Urothelium cell line (cell line): ENCODE results near the gene POLH.
"Not testable (repeated sequence)": the region's sequence is repeated elsewhere in the genome, so short reads cannot be mapped to it uniquely, and the experiment has no call there.

Experiments
- DNase-seq: peaks from one replicate; pipeline ENCODE4 v3.0.0; 2011; ENCODE audit warnings: low spot score, mixed read lengths
- FAIRE-seq: peaks from 2 replicates; lab custom pipeline; 2011; peaks lifted over from hg19 to GRCh38; lab: Jason Lieb, UNC

POLH gene

DNA sequence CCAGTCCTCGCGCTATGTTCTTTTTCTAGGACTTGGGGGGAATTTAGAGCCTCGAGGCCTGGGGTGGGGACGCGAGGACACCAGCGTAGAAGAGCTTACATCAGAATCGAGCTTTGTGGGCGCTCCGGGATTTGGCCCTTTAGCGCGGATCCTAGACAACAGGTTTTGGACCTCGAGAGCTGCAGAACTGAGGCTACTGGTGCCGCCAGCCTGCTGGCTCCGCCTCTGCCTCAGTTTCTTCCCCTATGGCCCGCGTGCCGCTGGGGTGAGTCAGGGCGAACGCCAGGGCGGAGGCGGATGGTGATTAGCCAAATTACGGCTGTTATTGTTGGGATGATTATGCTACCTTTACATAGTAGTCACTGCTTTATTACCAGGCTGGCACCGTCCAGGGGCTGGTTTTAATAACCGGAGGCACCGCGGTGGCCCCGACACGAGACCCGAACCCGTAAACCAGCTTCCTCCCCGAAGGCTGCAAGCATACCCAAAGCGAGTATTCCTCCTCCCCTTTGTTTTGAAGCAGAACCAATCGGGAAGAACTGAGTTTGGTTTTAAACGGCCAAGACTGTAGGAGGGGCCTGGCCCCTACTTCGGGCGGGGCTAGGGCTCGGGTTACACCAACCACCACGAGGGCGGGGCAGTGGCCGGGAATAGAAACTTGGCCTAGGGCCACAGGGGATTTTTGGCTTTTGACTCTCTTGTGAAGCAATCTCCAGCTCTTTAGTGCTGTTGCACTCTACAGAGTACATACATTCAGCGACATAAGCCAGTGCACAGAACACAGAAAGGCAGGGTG is 53.7 kb downstream of the POLH start:
- FAIRE-seq (peak; percentile 13), DNase-seq (peak; percentile 98)

DNA sequence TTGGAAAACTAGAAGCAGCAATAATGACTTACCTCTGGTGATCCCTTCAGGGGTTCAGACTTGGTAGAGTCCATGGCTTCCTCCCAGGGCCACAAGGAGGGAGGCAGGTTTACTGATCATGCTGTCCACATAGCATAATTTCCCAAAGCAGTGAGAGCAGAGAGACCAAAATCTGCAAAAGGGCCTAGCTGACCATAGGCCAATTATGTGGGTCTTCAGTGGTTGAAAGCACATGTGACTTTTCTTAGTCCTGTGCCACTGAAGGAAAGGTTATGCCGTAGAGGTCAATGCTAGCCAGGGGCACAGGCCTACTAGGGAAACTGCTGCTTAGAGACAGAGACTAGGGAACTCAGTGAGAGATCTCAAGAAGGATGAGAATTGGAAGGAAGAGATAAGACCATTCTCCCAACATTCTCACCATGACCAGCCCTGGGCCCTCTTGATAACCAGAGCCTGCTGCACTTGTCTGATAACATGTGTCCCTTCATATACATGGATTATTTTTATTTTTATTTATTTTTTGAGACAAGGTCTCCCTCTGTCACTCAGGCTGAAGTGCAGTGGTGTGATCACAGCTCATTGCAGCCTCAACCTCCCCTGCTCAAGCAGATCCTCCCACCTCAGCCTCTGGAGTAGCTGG is 55.1 kb downstream of the POLH start:
- no peak for DNase-seq
- no peak for FAIRE-seq

GRCh38 chr6:43633002-43633401 is 57.0 kb downstream of the POLH start:
- FAIRE-seq, DNase-seq: not testable (repeated sequence)

- FAIRE-seq (no peak), DNase-seq (no peak)
These were observed 58.8 kb downstream of the POLH start for GRCh38 chr6:43634702-43635303.

- FAIRE-seq, result no peak
These were observed 59.7 kb downstream of the POLH start, which contains the start of gene MAD2L1BP for GRCh38 chr6:43635387-43636307. Gene MAD2L1BP, plus strand, starts transcription at chr6:43635840. Its CDS starts 36 bp downstream, at chr6:43635876.

DNA sequence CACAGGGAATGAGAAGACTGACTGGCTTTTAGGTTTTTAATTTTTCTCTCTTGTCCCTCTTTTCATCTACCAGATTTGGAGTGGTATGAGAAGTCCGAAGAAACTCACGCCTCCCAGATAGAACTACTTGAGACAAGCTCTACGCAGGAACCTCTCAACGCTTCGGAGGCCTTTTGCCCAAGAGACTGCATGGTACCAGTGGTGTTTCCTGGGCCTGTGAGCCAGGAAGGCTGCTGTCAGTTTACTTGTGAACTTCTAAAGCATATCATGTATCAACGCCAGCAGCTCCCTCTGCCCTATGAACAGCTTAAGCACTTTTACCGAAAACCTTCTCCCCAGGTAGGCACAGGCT is 60.3 kb downstream of the POLH start:
- DNase-seq (peak; percentile 10), FAIRE-seq (no peak)

More at GRCh38 chr6:43635387-43636307, 59.7 kb downstream of the POLH start, which contains the start of gene MAD2L1BP:
- DNase-seq, result peak; percentile 85

GRCh38 chr6:43639984-43640800 is 64.2 kb downstream of the POLH start:
- FAIRE-seq (no peak), DNase-seq (no peak)

DNA sequence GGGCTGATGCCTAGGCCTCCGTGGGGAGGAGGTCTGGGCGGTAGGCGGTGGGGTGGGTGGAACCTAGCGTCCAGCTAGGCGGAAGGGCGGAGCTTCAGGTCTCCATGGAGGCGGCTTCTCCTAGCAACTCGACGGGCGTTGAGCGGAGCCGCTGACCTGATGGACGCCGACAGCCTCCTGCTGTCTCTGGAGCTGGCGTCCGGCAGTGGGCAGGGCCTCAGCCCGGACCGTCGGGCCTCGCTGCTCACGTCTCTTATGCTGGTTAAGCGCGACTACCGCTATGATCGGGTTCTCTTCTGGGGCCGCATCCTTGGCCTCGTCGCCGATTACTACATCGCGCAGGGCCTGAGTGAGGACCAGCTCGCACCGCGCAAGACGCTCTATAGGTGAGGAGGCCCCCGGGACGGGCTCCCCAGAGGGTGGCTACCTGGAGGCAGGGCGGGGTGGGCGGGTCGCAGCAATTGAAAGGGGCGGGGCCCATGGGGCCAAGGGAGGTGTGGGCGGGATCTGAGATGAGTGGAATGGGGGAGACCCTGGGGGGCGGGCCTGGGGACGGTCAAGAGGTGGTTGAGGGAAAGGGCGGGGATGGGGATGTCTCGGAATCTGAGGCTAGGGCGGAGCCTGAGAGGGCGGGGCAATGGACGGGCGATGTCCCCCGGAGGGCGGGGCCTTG is 69.1 kb downstream of the POLH start, which contains the start of gene RSPH9:
Gene RSPH9 (plus strand): TSS at position 97 of the 673 bp plus-strand sequence. CDS start 63 bp downstream, at position 160.
- FAIRE-seq, result no peak
- no peak for DNase-seq

DNA sequence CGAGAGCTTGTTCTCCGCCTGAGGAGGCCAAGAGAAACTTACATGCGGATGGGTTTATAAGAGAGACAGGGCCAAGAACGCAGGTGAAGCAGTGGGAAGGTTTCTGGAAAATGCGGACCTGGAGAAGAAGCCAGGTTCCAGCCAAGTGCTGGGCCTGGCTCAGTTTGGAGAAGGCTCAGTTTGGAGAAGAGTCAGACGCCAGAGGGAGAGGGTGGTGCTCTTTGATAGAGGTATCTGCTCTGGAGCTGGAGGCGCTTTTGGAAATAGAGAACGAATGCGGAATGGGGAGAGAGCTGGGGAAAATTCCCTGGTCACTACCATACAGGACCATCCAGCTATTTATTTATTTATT is 69.6 kb downstream of the POLH start:
- DNase-seq (no peak), FAIRE-seq (no peak)

- DNase-seq, result no peak
- FAIRE-seq, result no peak
These were observed 71.6 kb downstream of the POLH start for GRCh38 chr6:43647613-43648012.

DNA sequence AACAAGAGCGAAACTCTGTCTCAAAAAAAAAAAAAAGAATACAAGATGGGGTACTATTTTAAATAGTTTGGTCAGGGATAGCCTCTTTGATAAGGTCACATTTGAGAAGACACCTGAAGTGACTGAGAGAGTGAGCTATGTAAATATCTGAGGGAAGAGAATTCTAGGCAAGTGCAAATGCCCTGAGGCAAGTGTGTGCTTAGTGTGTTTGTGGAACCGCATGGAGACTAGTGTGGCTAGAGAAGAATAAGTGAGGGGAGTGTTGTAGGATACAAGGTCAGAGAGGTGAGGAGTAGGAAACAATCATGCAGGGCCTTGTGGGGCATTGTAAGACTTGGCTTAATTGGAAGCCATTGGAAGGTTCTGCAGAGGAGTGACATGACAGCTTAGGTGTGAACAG is 72.3 kb downstream of the POLH start:
- FAIRE-seq, result no peak
- DNase-seq, result no peak

DNA sequence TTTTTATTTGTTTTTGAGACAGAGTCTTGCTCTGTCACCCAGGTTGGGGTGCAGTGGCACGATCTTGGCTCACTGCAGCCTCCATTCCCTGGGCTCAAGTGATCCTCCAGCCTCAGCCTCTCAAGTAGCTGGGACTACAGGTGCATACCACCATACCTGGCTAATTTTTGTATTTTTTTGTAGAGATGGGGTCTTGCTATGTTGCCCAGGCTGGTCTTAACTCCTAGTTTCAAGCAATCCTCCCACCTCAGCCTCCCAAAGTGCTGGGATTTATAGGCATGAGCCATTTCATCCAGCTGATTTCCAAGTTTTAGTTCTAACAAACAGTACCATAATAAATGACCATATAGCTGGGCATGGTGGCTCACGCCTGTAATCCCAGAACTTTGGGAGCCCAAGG is 76.8 kb downstream of the POLH start:
- FAIRE-seq, result not testable (repeated sequence)

GRCh38 chr6:43657221-43657802 is 81.3 kb downstream of the POLH start:
- no peak for DNase-seq
- no peak for FAIRE-seq

More for the DNA sequence above, 76.8 kb downstream of the POLH start:
- DNase-seq, result not testable (repeated sequence)

DNA sequence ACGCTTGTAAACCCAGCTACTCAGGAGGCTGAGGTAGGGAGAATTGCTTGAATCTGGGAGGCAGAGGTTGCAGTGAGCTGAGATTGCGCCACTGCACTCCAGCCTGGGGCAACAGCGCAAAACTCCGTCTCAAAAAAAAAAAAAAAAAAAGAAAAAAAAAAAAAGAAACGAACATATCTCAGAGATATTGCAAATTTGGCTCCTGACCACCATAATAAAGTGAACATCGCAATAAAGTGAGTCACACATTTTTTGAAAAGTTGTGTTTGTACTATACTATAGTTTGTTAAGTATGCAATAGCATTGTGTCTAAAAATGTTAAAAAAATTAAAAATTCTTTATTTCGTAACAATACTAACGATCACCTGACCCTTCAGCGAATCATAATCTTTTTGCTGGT is 82.2 kb downstream of the POLH start:
- FAIRE-seq, result no peak
- no peak for DNase-seq

DNA sequence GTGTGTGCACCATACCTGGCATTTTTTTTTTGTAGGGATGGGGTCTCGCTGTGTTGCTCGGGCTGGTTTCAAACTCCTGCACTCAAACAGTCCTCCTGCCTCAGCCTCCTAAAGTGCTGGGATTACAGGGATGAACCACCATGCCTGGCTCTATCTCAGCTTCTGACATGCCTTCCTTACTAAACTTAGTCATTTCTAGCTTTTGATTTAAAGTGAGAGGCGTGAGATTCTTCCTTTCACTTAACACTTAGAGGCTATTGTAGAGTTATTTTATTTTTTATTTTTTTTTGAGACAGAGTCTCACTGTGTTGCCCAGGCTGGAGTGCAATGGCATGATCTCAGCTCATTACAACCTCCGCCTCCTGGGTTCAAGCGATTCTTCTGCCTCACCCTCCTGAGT is 87.0 kb downstream of the POLH start:
- DNase-seq, FAIRE-seq: not testable (repeated sequence)
